T1000 (cell line): ENCODE results near the gene LLGL1.
A peak's percentile ranks its signal among the peaks of the same experiment; 100 is the strongest.

Source experiments
- DNase-seq: peaks from one replicate; lab custom pipeline; 2025; ENCODE audit warnings: mixed read lengths; lab: John Stamatoyannopoulos, UW

Gene LLGL1

GRCh38 chr17:18225121-18225641 is at the start of gene LLGL1:
LLGL1 (plus strand) TSS chr17:18225635; CDS start chr17:18225683, 48 bp downstream.
- DNase-seq, result peak; percentile 91

DNA sequence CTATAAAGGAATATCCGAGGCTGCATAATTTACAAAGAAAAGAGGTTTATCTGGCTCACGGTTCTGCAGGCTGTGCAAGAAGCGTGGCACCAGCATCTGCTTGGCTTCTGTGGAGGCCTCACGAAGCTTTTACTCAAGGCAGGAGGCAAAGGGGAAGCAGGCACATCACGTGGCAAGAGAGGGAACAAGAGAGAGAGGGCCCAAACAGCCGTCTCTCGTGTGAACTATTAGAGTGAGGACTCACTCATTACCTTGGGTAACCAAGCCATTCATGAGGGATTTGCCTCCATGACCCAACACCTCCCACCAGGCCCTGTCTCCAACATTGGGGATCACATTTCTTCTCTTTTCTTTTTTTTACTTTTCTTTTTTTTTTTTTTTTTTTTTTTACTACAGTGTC is 49.3 kb upstream of the LLGL1 start:
- DNase-seq, result no peak

DNA sequence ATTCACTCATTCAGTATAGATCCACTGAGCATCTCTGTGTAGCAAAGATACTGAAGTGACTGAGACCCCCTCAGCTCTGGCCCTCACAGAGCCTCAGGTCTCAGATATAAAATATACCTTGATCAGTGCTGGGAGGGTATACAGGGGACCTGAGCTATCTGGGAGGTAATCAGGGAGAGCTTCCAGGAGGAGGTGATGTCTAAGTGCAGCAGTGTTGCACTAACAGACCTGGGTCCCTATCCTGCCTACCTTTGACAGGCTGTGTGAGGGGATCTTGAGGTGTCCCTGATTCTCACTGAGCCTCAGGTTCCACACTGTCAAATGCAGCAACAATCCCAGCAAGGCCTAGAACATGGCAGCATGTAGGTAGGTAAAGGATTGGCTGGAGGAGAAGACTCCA is 48.3 kb upstream of the LLGL1 start:
- no peak for DNase-seq

DNA sequence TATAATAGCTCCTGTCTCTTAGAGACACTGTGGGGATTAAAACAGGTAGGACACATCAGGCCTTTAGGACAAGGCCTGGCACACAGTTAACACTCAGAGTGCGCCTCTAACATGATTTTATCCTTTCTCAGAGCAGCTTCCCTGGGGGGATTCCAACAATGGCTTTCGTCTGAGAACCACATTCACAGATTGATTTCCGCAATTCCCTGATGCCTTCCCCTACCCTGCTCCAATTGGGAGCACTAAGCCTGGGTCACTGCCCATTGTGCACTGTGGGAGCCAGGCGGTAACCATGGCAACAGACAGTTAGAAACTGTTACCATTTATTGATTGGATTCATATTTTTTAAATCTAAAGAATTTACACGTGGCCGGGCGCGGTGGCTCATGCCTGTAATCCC is 47.7 kb upstream of the LLGL1 start:
- no peak for DNase-seq

DNA sequence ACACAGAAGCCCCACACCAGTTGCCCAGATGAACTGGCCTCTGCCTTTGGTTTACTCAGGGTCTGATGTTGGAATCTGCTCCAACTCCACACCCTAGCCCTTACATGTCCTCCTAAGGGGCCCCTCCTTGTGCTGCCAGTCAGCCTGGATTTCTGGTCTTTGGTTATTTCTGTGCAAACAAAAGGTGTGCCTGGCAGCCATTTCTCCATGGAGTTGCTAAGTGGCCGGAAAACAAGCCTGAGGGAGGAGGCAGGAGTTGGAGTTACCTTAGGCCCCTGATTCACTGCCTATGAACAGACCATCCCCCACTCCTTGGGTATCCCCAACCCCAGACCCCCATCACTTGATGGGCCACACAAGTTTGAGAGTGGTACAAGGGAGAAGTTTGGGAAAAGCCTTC is 46.2 kb upstream of the LLGL1 start:
- DNase-seq, result no peak

GRCh38 chr17:18179804-18180203 is 45.6 kb upstream of the LLGL1 start:
- no peak for DNase-seq

- DNase-seq, result no peak
These were observed 44.1 kb upstream of the LLGL1 start for GRCh38 chr17:18181358-18181757.

DNA sequence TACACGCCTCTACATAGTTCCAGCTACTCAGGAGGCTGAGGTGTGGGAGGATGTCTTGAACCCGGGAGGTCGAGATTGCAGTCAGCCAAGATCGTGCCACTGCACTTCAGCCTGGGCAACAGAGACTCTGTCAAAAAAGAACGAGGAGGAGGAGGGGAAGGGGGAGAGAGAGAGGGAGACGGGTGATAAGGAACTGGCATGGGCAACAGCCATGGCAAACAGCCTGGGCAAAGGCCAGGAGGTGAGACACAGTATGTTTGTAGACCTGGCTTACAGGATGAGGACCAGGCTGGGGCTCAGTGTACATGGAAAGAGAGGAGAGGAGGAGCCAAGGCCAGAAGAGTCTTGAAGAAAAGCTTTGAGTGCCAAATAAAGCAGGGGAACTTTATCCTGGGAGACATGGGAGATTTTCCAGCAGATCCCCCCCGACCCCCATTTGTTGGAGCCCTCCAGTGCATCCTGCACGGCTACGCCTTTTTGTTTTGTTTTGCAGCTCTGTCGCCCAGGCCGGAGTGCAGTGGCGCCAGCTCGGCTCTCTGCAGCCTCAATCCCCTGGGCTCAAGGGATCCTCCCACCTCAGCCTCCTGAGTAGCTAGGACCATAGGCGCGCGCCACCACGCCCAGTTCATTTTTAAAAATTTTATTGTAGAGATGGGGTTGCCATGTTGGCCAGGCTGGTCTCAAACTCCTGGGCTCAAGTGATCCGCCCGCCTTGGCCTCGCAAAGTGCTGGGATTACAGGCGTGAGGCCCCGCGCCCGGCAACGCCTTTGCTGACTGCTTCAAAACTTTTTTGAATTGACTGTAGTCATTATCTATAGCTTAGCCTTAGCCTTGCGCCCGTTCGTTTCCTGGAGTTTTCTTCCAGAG is 43.1 kb upstream of the LLGL1 start:
- no peak for DNase-seq

DNA sequence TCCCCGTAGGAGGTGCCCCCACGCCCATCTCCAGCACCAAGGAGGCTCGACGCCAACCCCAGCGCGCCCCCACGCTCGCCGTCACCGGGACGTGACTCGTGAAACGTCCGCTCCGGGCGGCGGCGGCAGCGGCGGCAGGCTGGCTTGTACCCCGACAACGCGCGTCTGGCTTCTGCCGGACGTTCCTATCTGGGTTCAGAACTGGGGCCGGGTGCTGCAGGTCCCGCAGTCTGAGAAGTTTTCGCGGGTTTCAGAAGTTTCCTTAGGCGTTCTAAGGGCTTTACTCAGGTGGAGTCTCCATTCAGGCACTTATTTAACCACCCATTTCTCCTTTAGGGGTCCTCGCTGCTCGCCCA is 42.5 kb upstream of the LLGL1 start:
- peak; percentile 98 for DNase-seq

GRCh38 chr17:18183334-18184142 is 41.9 kb upstream of the LLGL1 start, which contains the start of gene ALKBH5:
ALKBH5 (plus strand) TSS chr17:18183828; CDS start chr17:18184244, 416 bp downstream.
- DNase-seq, result peak; percentile 99

DNA sequence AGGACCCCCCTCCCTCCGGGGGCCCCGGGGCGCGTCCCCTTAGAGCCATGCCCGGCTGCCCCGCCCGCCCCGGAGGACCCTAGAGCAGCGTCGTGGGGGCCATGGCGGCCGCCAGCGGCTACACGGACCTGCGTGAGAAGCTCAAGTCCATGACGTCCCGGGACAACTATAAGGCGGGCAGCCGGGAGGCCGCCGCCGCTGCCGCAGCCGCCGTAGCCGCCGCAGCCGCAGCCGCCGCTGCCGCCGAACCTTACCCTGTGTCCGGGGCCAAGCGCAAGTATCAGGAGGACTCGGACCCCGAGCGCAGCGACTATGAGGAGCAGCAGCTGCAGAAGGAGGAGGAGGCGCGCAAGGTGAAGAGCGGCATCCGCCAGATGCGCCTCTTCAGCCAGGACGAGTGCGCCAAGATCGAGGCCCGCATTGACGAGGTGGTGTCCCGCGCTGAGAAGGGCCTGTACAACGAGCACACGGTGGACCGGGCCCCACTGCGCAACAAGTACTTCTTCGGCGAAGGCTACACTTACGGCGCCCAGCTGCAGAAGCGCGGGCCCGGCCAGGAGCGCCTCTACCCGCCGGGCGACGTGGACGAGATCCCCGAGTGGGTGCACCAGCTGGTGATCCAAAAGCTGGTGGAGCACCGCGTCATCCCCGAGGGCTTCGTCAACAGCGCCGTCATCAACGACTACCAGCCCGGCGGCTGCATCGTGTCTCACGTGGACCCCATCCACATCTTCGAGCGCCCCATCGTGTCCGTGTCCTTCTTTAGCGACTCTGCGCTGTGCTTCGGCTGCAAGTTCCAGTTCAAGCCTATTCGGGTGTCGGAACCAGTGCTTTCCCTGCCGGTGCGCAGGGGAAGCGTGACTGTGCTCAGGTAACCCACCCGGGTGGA is 41.0 kb upstream of the LLGL1 start:
- DNase-seq, result no peak

DNA sequence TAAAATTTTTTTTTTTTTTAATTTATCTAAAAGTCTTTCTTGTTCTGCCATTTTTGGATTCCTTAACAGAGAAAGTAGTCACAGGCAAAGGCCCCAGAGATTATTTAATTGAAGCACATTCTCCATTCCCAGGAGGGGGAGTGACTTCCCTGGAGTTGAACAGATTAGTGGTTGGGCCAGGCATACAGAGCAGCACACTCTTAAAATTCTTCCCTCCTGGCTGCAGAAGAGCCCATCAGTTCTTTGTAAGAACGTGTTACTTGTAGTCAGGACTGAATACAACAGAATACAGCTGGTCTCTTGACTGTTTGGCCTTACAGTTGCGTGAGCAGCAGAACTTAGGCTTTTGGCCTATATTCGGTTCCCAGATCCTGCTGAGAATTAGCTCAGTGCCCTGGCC is 40.0 kb upstream of the LLGL1 start:
- no peak for DNase-seq

GRCh38 chr17:18185832-18186626 is 39.4 kb upstream of the LLGL1 start:
- DNase-seq, result no peak

DNA sequence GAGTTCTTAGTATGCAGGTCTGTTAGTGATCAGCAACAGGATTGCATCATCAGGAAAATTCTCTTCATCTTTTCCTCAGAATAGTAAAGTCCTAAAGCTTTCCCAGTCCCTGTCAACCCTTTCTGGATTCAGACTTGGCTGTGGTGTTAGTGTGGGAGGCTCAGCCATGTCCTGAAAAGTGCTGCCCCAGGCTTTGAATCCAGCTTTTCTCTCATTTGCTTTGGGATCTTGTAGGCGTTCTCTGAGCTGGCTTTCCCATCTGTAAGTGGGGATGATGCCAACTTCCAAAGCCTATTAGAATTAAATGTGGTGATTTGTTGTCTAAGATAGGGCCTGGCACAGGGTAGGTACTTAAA is 38.8 kb upstream of the LLGL1 start:
- no peak for DNase-seq

DNA sequence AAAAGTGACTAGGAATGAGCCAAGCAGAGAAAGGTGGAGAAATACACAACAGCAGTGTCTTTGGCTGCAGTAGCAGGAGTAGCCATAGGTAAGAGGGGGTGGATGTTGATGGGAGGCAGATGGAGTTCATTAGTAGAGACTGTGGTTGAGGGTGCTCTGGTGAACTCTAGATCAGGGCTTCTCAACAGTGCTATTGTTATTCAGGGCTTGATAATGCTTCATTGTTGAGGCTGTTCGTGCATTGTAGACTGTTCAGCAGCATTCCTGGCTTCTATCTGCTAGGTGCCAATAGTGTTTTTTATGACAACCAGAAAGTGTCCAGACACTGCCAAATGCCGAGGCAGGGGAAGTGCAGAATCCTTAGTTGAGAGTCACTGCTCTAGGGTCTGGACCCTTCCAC is 38.2 kb upstream of the LLGL1 start:
- DNase-seq, result no peak

DNA sequence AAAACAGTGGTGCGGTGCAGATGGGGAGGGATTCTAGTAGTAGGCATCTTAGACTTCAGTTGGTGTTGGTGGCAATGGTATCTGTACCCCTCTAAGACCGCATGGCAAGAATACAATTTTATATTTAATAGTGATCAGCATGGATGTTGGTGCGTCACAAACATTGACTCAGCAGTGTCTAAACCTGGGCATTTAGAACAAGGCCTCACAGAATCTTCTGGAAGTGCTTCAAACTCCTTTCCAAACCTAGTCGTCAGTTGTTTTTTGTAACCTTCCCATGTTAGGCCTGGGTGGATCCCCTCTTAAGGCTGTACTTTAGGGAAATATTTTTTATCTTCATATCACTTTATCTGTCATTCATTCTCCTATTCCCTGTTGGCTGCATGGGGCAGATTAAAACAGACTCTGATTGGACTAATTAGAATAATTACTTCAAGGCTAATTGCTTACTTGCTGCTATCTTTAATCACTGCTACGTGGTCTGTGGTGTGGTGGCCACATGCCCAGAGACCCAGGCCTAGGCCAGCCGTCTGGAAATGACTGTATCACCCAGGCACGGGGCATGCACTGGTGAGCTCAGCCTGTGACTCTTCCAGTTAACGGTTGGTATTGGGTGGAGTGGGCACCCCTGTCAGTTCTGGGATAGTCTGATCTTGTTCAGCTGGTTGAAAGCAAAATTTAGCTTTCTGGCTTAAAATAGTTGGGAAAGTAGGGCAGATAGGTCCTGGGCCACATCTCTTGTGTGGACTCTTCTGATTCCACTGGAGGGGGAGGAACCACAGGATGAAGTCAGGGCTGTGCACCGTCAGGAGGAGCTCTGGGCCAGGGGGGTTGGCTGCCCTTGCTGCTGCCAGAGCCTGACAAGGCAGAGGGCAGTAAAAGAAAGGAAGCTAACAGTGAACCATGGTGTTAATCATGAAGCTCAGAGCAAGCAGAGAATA is 37.3 kb upstream of the LLGL1 start:
- DNase-seq, result peak; percentile 42

DNA sequence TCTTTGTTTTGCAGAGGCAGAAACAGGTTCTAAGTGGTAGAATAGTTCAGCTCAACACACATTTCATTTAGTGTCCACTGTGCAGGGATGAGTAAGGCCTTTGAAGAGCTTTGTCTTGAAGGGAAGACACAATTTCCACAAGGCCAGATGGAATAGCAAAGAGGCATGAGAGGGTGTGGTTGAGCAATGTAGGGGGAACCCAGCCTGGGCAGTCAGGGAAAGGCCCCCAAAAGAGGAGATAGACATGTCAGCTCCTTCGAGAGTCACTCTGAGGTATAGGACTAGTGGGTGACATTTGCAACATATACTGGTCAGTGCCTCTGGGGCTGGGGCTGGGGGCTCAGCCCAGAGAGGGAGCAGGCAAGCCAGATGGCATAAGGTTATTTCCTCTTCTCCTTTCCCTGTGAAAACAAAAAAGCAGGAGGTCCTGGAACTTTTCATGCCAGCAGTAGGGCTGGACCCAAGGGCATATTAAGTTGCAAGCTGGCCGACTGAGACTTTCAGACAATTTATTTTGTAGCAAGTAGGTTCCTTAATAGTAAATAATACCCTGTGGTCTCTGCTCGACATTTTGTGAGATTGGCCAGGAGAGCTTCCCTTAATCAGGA is 34.7 kb upstream of the LLGL1 start:
- no peak for DNase-seq

- no peak for DNase-seq
These were observed 34.2 kb upstream of the LLGL1 start for GRCh38 chr17:18191236-18191667.

GRCh38 chr17:18191967-18192366 is 33.5 kb upstream of the LLGL1 start:
- DNase-seq, result no peak
